ENCODE results near the gene TGFBR1.

DNA sequence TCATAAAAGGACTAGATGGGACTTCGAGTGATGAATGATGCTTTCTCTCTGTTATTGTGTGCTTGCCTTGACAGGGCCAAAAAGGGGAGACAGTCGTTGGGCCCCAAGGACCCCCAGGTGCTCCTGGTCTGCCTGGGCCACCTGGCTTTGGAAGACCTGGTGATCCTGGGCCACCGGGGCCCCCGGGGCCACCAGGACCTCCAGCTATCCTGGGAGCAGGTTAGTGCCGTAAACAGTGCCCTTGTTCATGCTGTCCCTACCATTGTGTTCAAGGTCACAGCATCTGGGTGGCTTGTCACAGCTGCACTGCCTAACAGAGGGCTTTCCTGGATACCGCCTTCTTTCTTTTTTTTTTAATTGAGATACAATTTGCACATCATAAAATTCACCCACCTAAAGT lies 48.7 kb upstream of the TGFBR1 start:
- TF ChIP-seq POLR2A (IDR thresholded peaks at IDR 0.05; ENCODE audit: low read depth, low read length): no peak
- TF ChIP-seq TAF1 (IDR thresholded peaks at IDR 0.05; ENCODE audit: borderline replicate concordance, low read depth, low read length): no peak
- TF ChIP-seq POLR2AphosphoS5 (IDR thresholded peaks at IDR 0.05; ENCODE audit: low read depth, low read length): no peak

Measured in GM12892 (cell line).